HEK293 (cell line): Measurements from ENCODE around the gene SARS1.

Source experiments
- CTCF ChIP-seq: fragments of 450-650 bp; formaldehyde crosslinking; IDR thresholded peaks from 2 replicates; pipeline ENCODE4 v1.5.1; 2016; ENCODE audit warnings: missing biosample characterization, missing genetic modification characterization
- EGR2 ChIP-seq: fragments of 450-650 bp; formaldehyde crosslinking; IDR thresholded peaks from 2 replicates; pipeline ENCODE4 v1.5.1; 2016; ENCODE audit warnings: low read depth, missing biosample characterization, missing genetic modification characterization
- GLI2 ChIP-seq: fragments of 450-650 bp; formaldehyde crosslinking; IDR thresholded peaks from 2 replicates; pipeline ENCODE4; 2017; ENCODE audit warnings: missing biosample characterization, missing genetic modification characterization, low read depth, borderline replicate concordance
- GLIS1 ChIP-seq: fragments of 450-650 bp; formaldehyde crosslinking; IDR thresholded peaks from 2 replicates; pipeline ENCODE4 v1.5.1; 2016; ENCODE audit warnings: missing biosample characterization, missing genetic modification characterization
- HIC1 ChIP-seq: fragments of 450-650 bp; formaldehyde crosslinking; IDR thresholded peaks from 2 replicates; pipeline ENCODE4 v1.5.1; 2016; ENCODE audit warnings: missing biosample characterization, missing genetic modification characterization
- KLF8 ChIP-seq: fragments of 450-650 bp; formaldehyde crosslinking; IDR thresholded peaks from 2 replicates; pipeline ENCODE4 v1.5.1; 2016; ENCODE audit warnings: missing biosample characterization, missing genetic modification characterization
- ZBTB6 ChIP-seq: fragments of 450-650 bp; formaldehyde crosslinking; IDR thresholded peaks from 2 replicates; pipeline ENCODE4 v1.5.1; 2017; ENCODE audit warnings: missing biosample characterization, missing genetic modification characterization
- ZFHX2 ChIP-seq: fragments of 450-650 bp; formaldehyde crosslinking; conservative IDR thresholded peaks from 2 replicates; pipeline ENCODE4 v1.5.1; 2016; ENCODE audit warnings: missing biosample characterization, missing genetic modification characterization
- ZNF148 ChIP-seq: fragments of 450-650 bp; formaldehyde crosslinking; IDR thresholded peaks from 2 replicates; pipeline ENCODE4 v1.5.0; 2017; ENCODE audit warnings: missing biosample characterization, missing genetic modification characterization, borderline replicate concordance
- ZNF211 ChIP-seq: fragments of 450-650 bp; formaldehyde crosslinking; IDR thresholded peaks from 2 replicates; pipeline ENCODE4 v1.5.1; 2016; ENCODE audit warnings: low read depth, missing biosample characterization, missing genetic modification characterization
- ZNF221 ChIP-seq: fragments of 450-650 bp; formaldehyde crosslinking; IDR thresholded peaks from 2 replicates; pipeline ENCODE4 v1.5.1; 2017; ENCODE audit warnings: missing biosample characterization, missing genetic modification characterization, borderline replicate concordance
- ZNF23 ChIP-seq: fragments of 450-650 bp; formaldehyde crosslinking; IDR thresholded peaks from 2 replicates; pipeline ENCODE4 v1.5.1; 2016; ENCODE audit warnings: missing biosample characterization, missing genetic modification characterization, borderline replicate concordance
- ZNF24 ChIP-seq: fragments of 450-650 bp; formaldehyde crosslinking; IDR thresholded peaks from 2 replicates; pipeline ENCODE4 v1.5.1; 2016; ENCODE audit warnings: missing biosample characterization, missing genetic modification characterization
- ZNF248 ChIP-seq: fragments of 450-650 bp; formaldehyde crosslinking; IDR thresholded peaks from 2 replicates; pipeline ENCODE4 v1.5.1; 2017; ENCODE audit warnings: missing biosample characterization, missing genetic modification characterization
- ZNF274 ChIP-seq, 2 experiments: fragments of 200-500 bp in 1 of 2; fragments of 450-650 bp in 1 of 2; sonication (Bioruptor generic) in 1 of 2; formaldehyde crosslinking in 1 of 2; IDR thresholded peaks; 2 replicates each; pipeline versions ENCODE4 v1.5.1 to v1.6.1; 2014 to 2016; ENCODE audit warnings: borderline replicate concordance in 1 of 2, inconsistent platforms in 1 of 2, low read length in 1 of 2, missing biosample characterization in 1 of 2, missing genetic modification characterization in 1 of 2
- ZNF354C ChIP-seq: fragments of 450-650 bp; formaldehyde crosslinking; IDR thresholded peaks from 2 replicates; pipeline ENCODE4 v1.5.1; 2016; ENCODE audit warnings: missing biosample characterization, missing genetic modification characterization, low read depth, borderline replicate concordance
- ZNF391 ChIP-seq: fragments of 450-650 bp; formaldehyde crosslinking; IDR thresholded peaks from 2 replicates; pipeline ENCODE4 v1.5.1; 2016; ENCODE audit warnings: low read depth, missing biosample characterization, missing genetic modification characterization, borderline replicate concordance
- ZNF514 ChIP-seq: fragments of 450-650 bp; formaldehyde crosslinking; IDR thresholded peaks from 2 replicates; pipeline ENCODE4 v1.5.1; 2016; ENCODE audit warnings: missing biosample characterization, missing genetic modification characterization
- ZNF518A ChIP-seq: fragments of 450-650 bp; formaldehyde crosslinking; conservative IDR thresholded peaks from 2 replicates; pipeline ENCODE4 v1.5.1; 2016; ENCODE audit warnings: low read depth, missing biosample characterization, missing genetic modification characterization
- ZNF555 ChIP-seq: fragments of 450-650 bp; formaldehyde crosslinking; conservative IDR thresholded peaks from 2 replicates; pipeline ENCODE4 v1.5.1; 2017; ENCODE audit warnings: missing biosample characterization, mild to moderate bottlenecking, missing genetic modification characterization, inconsistent platforms
- ZNF558 ChIP-seq: fragments of 450-650 bp; formaldehyde crosslinking; IDR thresholded peaks from 2 replicates; pipeline ENCODE4 v1.5.1; 2016; ENCODE audit warnings: missing biosample characterization, missing genetic modification characterization
- ZNF600 ChIP-seq: fragments of 450-650 bp; formaldehyde crosslinking; IDR thresholded peaks from 2 replicates; pipeline ENCODE4 v1.5.1; 2016; ENCODE audit warnings: missing biosample characterization, missing genetic modification characterization
- ZNF654 ChIP-seq: fragments of 450-650 bp; formaldehyde crosslinking; IDR thresholded peaks from 2 replicates; pipeline ENCODE4 v1.5.1; 2016; ENCODE audit warnings: low read depth, missing biosample characterization, missing genetic modification characterization
- ZNF76 ChIP-seq: fragments of 450-650 bp; formaldehyde crosslinking; IDR thresholded peaks from 2 replicates; pipeline ENCODE4; 2016; ENCODE audit warnings: low read depth, missing biosample characterization, missing genetic modification characterization, borderline replicate concordance
- ZNF830 ChIP-seq: fragments of 450-650 bp; IDR thresholded peaks from 2 replicates; pipeline ENCODE4 v1.5.0; 2018; ENCODE audit warnings: missing biosample characterization, missing genetic modification characterization, low read depth, mild to moderate bottlenecking, moderate library complexity
- ZNF843 ChIP-seq: fragments of 450-650 bp; formaldehyde crosslinking; IDR thresholded peaks from 2 replicates; pipeline ENCODE4 v1.5.1; 2016; ENCODE audit warnings: missing biosample characterization, missing genetic modification characterization

SARS1 gene

GRCh38 chr1:109239409-109240068 is 25.8 kb downstream of the SARS1 start (continued):
- TF ChIP-seq ZNF354C (tag by site-specific recombination) (no peak), ZNF558 (no peak), ZNF274 (IDR thresholded peaks at IDR 0.05; ENCODE audit: low read length) (no peak), ZNF274 (tag by site-specific recombination; IDR thresholded peaks at IDR 0.05; ENCODE audit: borderline replicate concordance) (no peak), ZNF221 (tag by site-specific recombination) (no peak), ZNF514 (tag by site-specific recombination) (no peak), EGR2 (peak; percentile 80), ZNF24 (tag by site-specific recombination) (no peak), ZNF843 (tag by site-specific recombination) (no peak), ZNF391 (tag by site-specific recombination) (0 out of 2 replicates have a peak, but pooled peaks have one; percentile 14), GLIS1 (tag by site-specific recombination) (peak; percentile 93), ZNF148 (no peak), ZNF555 (tag by site-specific recombination) (no peak), ZNF211 (tag by site-specific recombination) (no peak), ZFHX2 (tag by site-specific recombination) (peak; percentile 78), ZNF830 (tag by site-specific recombination) (no peak), ZNF518A (tag by site-specific recombination) (no peak), CTCF (tag by site-specific recombination) (peak; percentile 47), ZNF600 (0 out of 2 replicates have a peak, but pooled peaks have one; percentile 12), ZBTB6 (no peak), ZNF23 (tag by site-specific recombination) (no peak), GLI2 (tag by site-specific recombination) (no peak), ZNF76 (tag by site-specific recombination) (no peak), ZNF248 (tag by site-specific recombination) (no peak), HIC1 (no peak), ZNF654 (tag by site-specific recombination) (peak; percentile 17; the same call in 1 of the 2 replicates), KLF8 (tag by site-specific recombination) (no peak)
